Thyroid gland (tissue), 4 donors: ENCODE results near the gene FBXO41. TPM values are rescaled to one million over a fixed set of nuclear protein-coding genes. Genes with fewer than 3 reads are reported as not detected.
A peak's percentile ranks its signal among the peaks of the same experiment; 100 is the strongest.
"Not testable (repeated sequence)": the region's sequence is repeated elsewhere in the genome, so short reads cannot be mapped to it uniquely, and the experiment has no call there.

ENCODE experiments used
- DNase-seq, 2 donors: peaks; one replicate each; pipeline ENCODE4 v3.0.0-alpha.2; 2019
- H3K27ac ChIP-seq, 3 donors: fragments of 200-600 bp; sonication (generic); 1 replicate in 2 of 3; 2 replicates in 1 of 3; pipeline ENCODE4 v1.5.1; 2016 to 2019; ENCODE audit warnings: mild to moderate bottlenecking in 1 of 3, moderate library complexity in 1 of 3
- H3K27me3 ChIP-seq: fragments of 200-600 bp; sonication (generic); one replicate; pipeline ENCODE4 v1.5.1; 2019
- H3K36me3 ChIP-seq, 2 donors: fragments of 200-600 bp; sonication (generic); one replicate each; pipeline ENCODE4 v1.5.1; 2016 to 2019
- H3K4me1 ChIP-seq, 2 donors: fragments of 200-600 bp; sonication (generic); one replicate each; pipeline ENCODE4 v1.5.1; 2017 to 2019
- H3K4me3 ChIP-seq, 3 donors: fragments of 200-600 bp; sonication (generic); replicated peaks in 1 of 3; 1 replicate in 2 of 3; 2 replicates in 1 of 3; pipeline ENCODE4 v1.5.1; 2016; ENCODE audit warnings: mild to moderate bottlenecking in 1 of 3
- H3K9me3 ChIP-seq: fragments of 200-600 bp; sonication (generic); one replicate; pipeline ENCODE4 v1.5.1; 2017
- CTCF ChIP-seq, 6 experiments: fragments of 200-600 bp in 3 of 6; fragments of 450-650 bp in 3 of 6; sonication (generic) in 3 of 6; IDR thresholded peaks; one replicate each; pipeline ENCODE4 v1.5.1; 2016 to 2019; ENCODE audit warnings: antibody characterized with exemption in 6 of 6, mild to moderate bottlenecking in 2 of 6, inconsistent platforms in 1 of 6, moderate library complexity in 1 of 6
- POLR2A ChIP-seq, 2 donors: fragments of 450-650 bp; IDR thresholded peaks; one replicate each; pipeline ENCODE4 v1.6.1; 2017; ENCODE audit warnings: antibody characterized with exemption in 2 of 2, mild to moderate bottlenecking in 2 of 2, moderate library complexity in 1 of 2
- WGBS, 2 donors: methylation state at CpG; one replicate each; pipeline ENCODE4 v1.1.5; 2017; 5-methylcytosine and 5-hydroxymethylcytosine counted together
- intact Hi-C: fragments of 100-400 bp; cut with DNase I; formaldehyde crosslinking; loops from one replicate; pipeline ENCODE4 v1.15.1; 2023
- total RNA-seq, 4 donors: library from RNA; depleted of rRNA; stranded (reverse); fragments of >200 nt; gene quantifications; one replicate each; pipeline ENCODE4 v1.2.3, GENCODE V29; 2016

Gene FBXO41
- total RNA-seq, 4 donors from 2014 or later: 0.79 to 3.8 (median 1.3) TPM

- H3K9me3 ChIP-seq: no peaks in the 10 kb centered on the region
- no peak overlapping the region for H3K4me3 ChIP-seq
- no peak for DNase-seq
- no peaks in the 10 kb centered on the region for H3K36me3 ChIP-seq
- peaks cover 1 to 5% of the 10 kb centered on the region in 2 donors for H3K4me1 ChIP-seq
- H3K27ac ChIP-seq: no peak overlapping the region
- no peaks in the 10 kb centered on the region for H3K27me3 ChIP-seq
- intact Hi-C loops: no loop called here
- 94% methylated on average over 16 of the region's 16 CpGs for WGBS, 2 donors
- TF ChIP-seq CTCF (IDR thresholded peaks at IDR 0.05) (no peak), POLR2A (IDR thresholded peaks at IDR 0.05) (no peak)
These were observed 20.5 kb downstream of the FBXO41 start for GRCh38 chr2:73263540-73264331.

GRCh38 chr2:73262691-73263429 lies 21.4 kb downstream of the FBXO41 start:
- 93 to 94% methylated on average over 18 of the region's 18 CpGs for WGBS, 2 donors

GRCh38 chr2:73262108-73262651 lies 22.1 kb downstream of the FBXO41 start:
- no peaks in the 10 kb centered on the region for H3K4me1 ChIP-seq
- 93 to 97% methylated on average over 4 of the region's 4 CpGs for WGBS, 2 donors
- H3K36me3 ChIP-seq: no peaks in the 10 kb centered on the region
- DNase-seq: no peak
- H3K4me3 ChIP-seq: no peak overlapping the region
- H3K9me3 ChIP-seq: no peaks in the 10 kb centered on the region
- intact Hi-C loops: no loop called here
- no peaks in the 10 kb centered on the region for H3K27me3 ChIP-seq
- H3K27ac ChIP-seq: no peak overlapping the region
- TF ChIP-seq CTCF (IDR thresholded peaks at IDR 0.05) (no peak), POLR2A (IDR thresholded peaks at IDR 0.05) (no peak)

More at GRCh38 chr2:73262691-73263429, 21.4 kb downstream of the FBXO41 start:
- DNase-seq, H3K4me1 ChIP-seq, H3K27ac ChIP-seq, H3K9me3 ChIP-seq, H3K4me3 ChIP-seq, intact Hi-C loops, H3K36me3 ChIP-seq, H3K27me3 ChIP-seq: not testable (repeated sequence)

DNA sequence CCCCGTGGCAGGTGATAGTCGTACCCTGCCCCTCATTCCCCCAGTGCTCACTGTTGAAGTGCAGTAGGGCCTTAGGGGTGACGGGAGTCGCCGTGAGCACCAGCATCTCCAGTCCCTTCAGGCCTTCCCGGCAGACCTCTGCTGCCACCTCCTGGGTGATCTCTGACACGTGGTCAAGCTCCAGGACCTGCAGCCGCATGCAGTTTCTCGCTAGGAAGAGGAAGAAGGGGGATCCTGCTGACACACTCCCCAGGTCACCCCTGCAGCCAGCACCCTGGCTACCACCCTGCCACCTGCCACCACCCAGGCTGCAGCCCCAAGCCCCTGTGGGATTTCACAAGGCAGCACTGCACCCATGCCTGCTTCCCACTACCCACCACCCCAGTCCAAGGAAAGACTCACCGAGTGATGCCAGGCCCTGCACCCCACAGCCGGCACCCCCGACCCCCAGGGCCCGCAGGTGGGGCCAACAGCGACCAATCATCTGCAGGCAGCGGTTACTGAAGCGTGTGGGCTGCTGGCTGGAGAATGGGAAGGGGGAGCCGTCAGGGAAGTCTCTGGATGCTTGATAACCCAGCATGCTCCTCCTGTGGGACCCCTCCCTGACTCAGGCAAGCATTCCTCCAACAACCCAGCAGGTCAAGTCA lies 23.8 kb downstream of the FBXO41 start:
- H3K4me1 ChIP-seq: no peaks in the 10 kb centered on the region
- H3K9me3 ChIP-seq: no peaks in the 10 kb centered on the region
- intact Hi-C loops: no loop called here
- peak; percentile 30 for DNase-seq
- no peaks in the 10 kb centered on the region for H3K27me3 ChIP-seq
- H3K4me3 ChIP-seq: no peak overlapping the region
- TF ChIP-seq CTCF (IDR thresholded peaks at IDR 0.05) (peak in 1 of 6 experiments; percentile 33), POLR2A (IDR thresholded peaks at IDR 0.05) (no peak)
- no peaks in the 10 kb centered on the region for H3K36me3 ChIP-seq
- H3K27ac ChIP-seq: no peak overlapping the region
- 20 to 44% methylated on average over 5 to 9 of the region's 17 CpGs for WGBS, 2 donors

- intact Hi-C loops: no loop called here
- 90 to 95% methylated on average over 4 of the region's 4 CpGs for WGBS, 2 donors
- TF ChIP-seq CTCF (IDR thresholded peaks at IDR 0.05) (no peak), POLR2A (IDR thresholded peaks at IDR 0.05) (no peak)
These were observed 24.5 kb downstream of the FBXO41 start for GRCh38 chr2:73259704-73260337.

More at GRCh38 chr2:73259704-73260337, 24.5 kb downstream of the FBXO41 start:
- no peaks in the 10 kb centered on the region for H3K27me3 ChIP-seq
- no peaks in the 10 kb centered on the region for H3K36me3 ChIP-seq
- no peak for DNase-seq
- H3K9me3 ChIP-seq: no peaks in the 10 kb centered on the region
- H3K4me3 ChIP-seq: no peak overlapping the region
- no peaks in the 10 kb centered on the region for H3K4me1 ChIP-seq
- no peak overlapping the region for H3K27ac ChIP-seq
